Calu3 (cell line): ENCODE measurements around the gene CCDC28B. TPM values are rescaled to one million over a fixed set of nuclear protein-coding genes. Genes with fewer than 3 reads are reported as not detected.
A peak's percentile ranks its signal among the peaks of the same experiment; 100 is the strongest.

Source experiments
- BruUV-seq: library from RNA; stranded (reverse); fragments of 400-500 nt; replicated peaks from 2 replicates; lab custom pipeline; 2021; lab: Mats Ljungman, UMichigan
- CTCF ChIA-PET: fragments of 300-600 bp; sonication (Branson Sonifier 250); formaldehyde crosslinking; loops from one replicate; lab custom pipeline; 2022; ENCODE audit warnings: antibody characterized with exemption; lab: Charles Lee
- DNase-seq: peaks from one replicate; pipeline ENCODE4 v3.0.0; 2022
- H3K27ac Mint-ChIP-seq: one replicate; pipeline ENCODE4 v1.8.0; 2022; ENCODE audit warnings: mixed read lengths; ENCODE audit not compliant: unreplicated experiment
- H3K27me3 Mint-ChIP-seq: one replicate; pipeline ENCODE4 v1.8.0; 2022; ENCODE audit warnings: mixed read lengths; ENCODE audit not compliant: unreplicated experiment
- H3K36me3 Mint-ChIP-seq: one replicate; pipeline ENCODE4 v1.8.0; 2022; ENCODE audit warnings: mild to moderate bottlenecking, moderate library complexity, mixed read lengths; ENCODE audit not compliant: insufficient read depth, unreplicated experiment
- H3K4me1 Mint-ChIP-seq: one replicate; pipeline ENCODE4 v1.8.0; 2022; ENCODE audit warnings: mild to moderate bottlenecking, low read depth, mixed read lengths; ENCODE audit not compliant: unreplicated experiment
- H3K4me3 Mint-ChIP-seq: one replicate; pipeline ENCODE4 v1.8.0; 2022; ENCODE audit warnings: mild to moderate bottlenecking, low read depth, moderate library complexity, mixed read lengths; ENCODE audit not compliant: unreplicated experiment
- H3K9me3 Mint-ChIP-seq: one replicate; pipeline ENCODE4 v1.8.0; 2022; ENCODE audit warnings: low read depth, mixed read lengths; ENCODE audit not compliant: unreplicated experiment
- intact Hi-C: fragments of 100-400 bp; cut with micrococcal nuclease; formaldehyde crosslinking; loops from one replicate; pipeline ENCODE4 v1.10.0; 2022; ENCODE audit not compliant: unreplicated experiment
- total RNA-seq: library from RNA; stranded (reverse); gene quantifications from 2 replicates; pipeline ENCODE4 v1.2.3, GENCODE V29; 2022
- TF ChIP-seq, protein P1 (sequence below): fragments of 200-600 bp; IDR thresholded peaks from one replicate; pipeline ENCODE4 v1.8.0; 2022; ENCODE audit warnings: antibody characterized with exemption; ENCODE audit not compliant: unreplicated experiment

Gene CCDC28B
- total RNA-seq, 1 experiment from 2014 or later: 8.2 TPM

DNA sequence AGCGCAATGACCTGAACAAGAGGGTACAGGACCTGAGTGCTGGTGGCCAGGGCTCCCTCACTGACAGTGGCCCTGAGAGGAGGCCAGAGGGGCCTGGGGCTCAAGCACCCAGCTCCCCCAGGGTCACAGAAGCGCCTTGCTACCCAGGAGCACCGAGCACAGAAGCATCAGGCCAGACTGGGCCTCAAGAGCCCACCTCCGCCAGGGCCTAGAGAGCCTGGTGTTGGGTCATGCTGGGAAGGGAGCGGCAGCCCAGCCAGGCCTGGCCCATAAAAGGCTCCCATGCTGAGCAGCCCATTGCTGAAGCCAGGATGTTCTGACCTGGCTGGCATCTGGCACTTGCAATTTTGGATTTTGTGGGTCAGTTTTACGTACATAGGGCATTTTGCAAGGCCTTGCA, 5.4 kb upstream of the CCDC28B start:
- BruUV-seq: no TSS peak
- Mint-ChIP-seq H3K27me3 (no peaks in the 10 kb centered on the region), H3K36me3 (peaks cover 81% of the 10 kb centered on the region), H3K4me1 (peaks cover 2% of the 10 kb centered on the region), H3K27ac (no peak overlapping the region), H3K9me3 (no peaks in the 10 kb centered on the region), H3K4me3 (no peak overlapping the region)
- intact Hi-C loops: no loop called here
- TF ChIP-seq, protein P1, sequence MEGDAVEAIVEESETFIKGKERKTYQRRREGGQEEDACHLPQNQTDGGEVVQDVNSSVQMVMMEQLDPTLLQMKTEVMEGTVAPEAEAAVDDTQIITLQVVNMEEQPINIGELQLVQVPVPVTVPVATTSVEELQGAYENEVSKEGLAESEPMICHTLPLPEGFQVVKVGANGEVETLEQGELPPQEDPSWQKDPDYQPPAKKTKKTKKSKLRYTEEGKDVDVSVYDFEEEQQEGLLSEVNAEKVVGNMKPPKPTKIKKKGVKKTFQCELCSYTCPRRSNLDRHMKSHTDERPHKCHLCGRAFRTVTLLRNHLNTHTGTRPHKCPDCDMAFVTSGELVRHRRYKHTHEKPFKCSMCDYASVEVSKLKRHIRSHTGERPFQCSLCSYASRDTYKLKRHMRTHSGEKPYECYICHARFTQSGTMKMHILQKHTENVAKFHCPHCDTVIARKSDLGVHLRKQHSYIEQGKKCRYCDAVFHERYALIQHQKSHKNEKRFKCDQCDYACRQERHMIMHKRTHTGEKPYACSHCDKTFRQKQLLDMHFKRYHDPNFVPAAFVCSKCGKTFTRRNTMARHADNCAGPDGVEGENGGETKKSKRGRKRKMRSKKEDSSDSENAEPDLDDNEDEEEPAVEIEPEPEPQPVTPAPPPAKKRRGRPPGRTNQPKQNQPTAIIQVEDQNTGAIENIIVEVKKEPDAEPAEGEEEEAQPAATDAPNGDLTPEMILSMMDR: no peak
- DNase-seq: no peak
- CTCF ChIA-PET: interaction anchor here (0.7 kb wide), 1 partner anchor 15 kb away, joined by 4 read pairs; no protein-coding TSS in a partner anchor

GRCh38 chr1:32195531-32195930, 4.9 kb upstream of the CCDC28B start:
- BruUV-seq: no TSS peak
- Mint-ChIP-seq H3K27ac (no peak overlapping the region), H3K27me3 (no peaks in the 10 kb centered on the region), H3K9me3 (no peaks in the 10 kb centered on the region), H3K4me1 (peaks cover 7% of the 10 kb centered on the region), H3K36me3 (peaks cover 83% of the 10 kb centered on the region), H3K4me3 (no peak overlapping the region)
- DNase-seq: no peak
- CTCF ChIA-PET: interaction anchor here (0.7 kb wide), 1 partner anchor 16 kb away, joined by 4 read pairs; no protein-coding TSS in a partner anchor
- intact Hi-C loops: no loop called here
- TF ChIP-seq, protein P1: no peak

- DNase-seq: no peak
- Mint-ChIP-seq H3K27ac (no peak overlapping the region), H3K27me3 (no peaks in the 10 kb centered on the region), H3K36me3 (peaks cover 84% of the 10 kb centered on the region), H3K4me1 (peaks cover 10% of the 10 kb centered on the region), H3K4me3 (no peak overlapping the region), H3K9me3 (no peaks in the 10 kb centered on the region)
- TF ChIP-seq, protein P1: no peak
- CTCF ChIA-PET: interaction anchor here (0.7 kb wide), 1 partner anchor 16 kb away, joined by 4 read pairs; no protein-coding TSS in a partner anchor
- intact Hi-C loops: no loop called here
- BruUV-seq: TSS peak; percentile 27
Observed at GRCh38 chr1:32195972-32196823, 4.2 kb upstream of the CCDC28B start.

- Mint-ChIP-seq H3K4me1 (peaks cover 16% of the 10 kb centered on the region), H3K27ac (no peak overlapping the region), H3K36me3 (peaks cover 81% of the 10 kb centered on the region), H3K9me3 (no peaks in the 10 kb centered on the region), H3K4me3 (no peak overlapping the region), H3K27me3 (no peaks in the 10 kb centered on the region)
- BruUV-seq: no TSS peak
- CTCF ChIA-PET: interaction anchor here (0.7 to 1.0 kb wide), 2 partner anchors 9 to 36 kb away, joined by 3 read pairs; partner anchors contain the start of gene IQCC
- TF ChIP-seq, protein P1: no peak
- DNase-seq: no peak
- intact Hi-C loops: no loop called here
Observed at GRCh38 chr1:32197074-32197473, 3.3 kb upstream of the CCDC28B start.
